GM19240 (cell line): ENCODE results near the gene DNASE1L1.

Source experiments
- DNase-seq: peaks from one replicate; pipeline ENCODE4 v3.0.0; 2011; ENCODE audit warnings: low spot score; ENCODE audit not compliant: insufficient read length

Gene DNASE1L1

GRCh38 chrX:154409222-154409871 is at the start of gene DNASE1L1:
DNASE1L1 (minus strand) TSS chrX:154409254; CDS start chrX:154405568, 3,686 bp downstream.
- DNase-seq: peak; percentile 26

GRCh38 chrX:154458116-154458953 is 49.3 kb upstream of the DNASE1L1 start, which contains the start of gene PLXNA3:
PLXNA3 (plus strand) TSS chrX:154458281; CDS start chrX:154460184, 1,903 bp downstream.
- no peak for DNase-seq

GRCh38 chrX:154457491-154458115 is 48.5 kb upstream of the DNASE1L1 start:
- peak; percentile 43 for DNase-seq

- DNase-seq: no peak
Observed at GRCh38 chrX:154452823-154453222, 43.8 kb upstream of the DNASE1L1 start.

GRCh38 chrX:154450312-154450711 is 41.3 kb upstream of the DNASE1L1 start:
- no peak for DNase-seq

- no peak for DNase-seq
Observed at GRCh38 chrX:154449618-154450017, 40.6 kb upstream of the DNASE1L1 start.

GRCh38 chrX:154448484-154448883 is 39.4 kb upstream of the DNASE1L1 start:
- DNase-seq: no peak

GRCh38 chrX:154446430-154446829 is 37.4 kb upstream of the DNASE1L1 start:
- DNase-seq: no peak

- DNase-seq: no peak
Observed at GRCh38 chrX:154445776-154446175, 36.7 kb upstream of the DNASE1L1 start.

- no peak for DNase-seq
Observed at GRCh38 chrX:154444755-154445246, 35.7 kb upstream of the DNASE1L1 start.

- DNase-seq: peak; percentile 74
Observed at GRCh38 chrX:154443992-154444754, 35.1 kb upstream of the DNASE1L1 start, which contains the start of gene FAM50A. FAM50A (plus strand) TSS chrX:154444141; CDS start chrX:154444236, 95 bp downstream.

GRCh38 chrX:154443479-154443910 is 34.4 kb upstream of the DNASE1L1 start:
- DNase-seq: no peak

- no peak for DNase-seq
Observed at GRCh38 chrX:154441984-154442707, 33.1 kb upstream of the DNASE1L1 start.

- no peak for DNase-seq
Observed at GRCh38 chrX:154441564-154441963, 32.5 kb upstream of the DNASE1L1 start.

GRCh38 chrX:154440623-154441357 is 31.7 kb upstream of the DNASE1L1 start:
- DNase-seq: no peak

- no peak for DNase-seq
Observed at GRCh38 chrX:154439841-154440240, 30.8 kb upstream of the DNASE1L1 start.

GRCh38 chrX:154437971-154438893 is 29.2 kb upstream of the DNASE1L1 start:
- DNase-seq: no peak

- no peak for DNase-seq
Observed at GRCh38 chrX:154436983-154437752, 28.1 kb upstream of the DNASE1L1 start, which contains the start of gene GDI1. GDI1 (plus strand) TSS chrX:154437154; CDS start chrX:154437255, 101 bp downstream.
